Gastrocnemius medialis (tissue), 4 donors: ENCODE data around the gene METTL13.
A peak's percentile ranks its signal among the peaks of the same experiment; 100 is the strongest.

Experiments
- CTCF ChIP-seq, 5 experiments: fragments of 450-650 bp in 3 of 5; fragments of 200-600 bp in 2 of 5; sonication (generic) in 2 of 5; IDR thresholded peaks in 4 of 5; conservative IDR thresholded peaks in 1 of 5; 1 replicate in 4 of 5; 2 replicates in 1 of 5; pipeline ENCODE4 v1.5.1; 2016 to 2019; ENCODE audit warnings: antibody characterized with exemption in 5 of 5, mild to moderate bottlenecking in 3 of 5, moderate library complexity in 3 of 5
- POLR2A ChIP-seq, 2 donors: fragments of 450-650 bp; IDR thresholded peaks; one replicate each; pipeline ENCODE4 v1.6.1; 2017; ENCODE audit warnings: antibody characterized with exemption in 2 of 2, mild to moderate bottlenecking in 2 of 2, moderate library complexity in 2 of 2

- no peak for TF ChIP-seq CTCF (IDR thresholded peaks at IDR 0.05 in 4 of 5, conservative IDR thresholded peaks at IDR 0.05 in 1 of 5)
- TF ChIP-seq POLR2A (IDR thresholded peaks at IDR 0.05), result peak; percentile 59 to 65
These were observed 38.2 kb upstream of the METTL13 start for GRCh38 chr1:171743081-171743870.
